HG02840 (cell line): ENCODE measurements around the gene GALNT7.

ENCODE experiments used
- ATAC-seq: cut with Tn5 transposase; IDR thresholded peaks from one replicate; pipeline ENCODE4 v1.9.1; 2021; ENCODE audit warnings: mild to moderate bottlenecking, moderate library complexity, moderate number of reproducible peaks; ENCODE audit not compliant: unreplicated experiment, low FRiP score

The GALNT7 gene

GRCh38 chr4:173258866-173259265, 90.3 kb downstream of the GALNT7 start:
- no peak for ATAC-seq

GRCh38 chr4:173259310-173259709, 90.7 kb downstream of the GALNT7 start:
- no peak for ATAC-seq

- ATAC-seq: no peak
Measured at GRCh38 chr4:173261052-173261451, 92.4 kb downstream of the GALNT7 start.

- ATAC-seq: no peak
Measured at GRCh38 chr4:173262375-173262774, 93.8 kb downstream of the GALNT7 start.

GRCh38 chr4:173264245-173264644, 95.6 kb downstream of the GALNT7 start:
- ATAC-seq: peak; percentile 17

- peak; percentile 71 for ATAC-seq
Measured at GRCh38 chr4:173264684-173265185, 96.1 kb downstream of the GALNT7 start.

- no peak for ATAC-seq
Measured at GRCh38 chr4:173265751-173266150, 97.1 kb downstream of the GALNT7 start.

GRCh38 chr4:173267711-173268110, 99.1 kb downstream of the GALNT7 start:
- ATAC-seq: no peak

GRCh38 chr4:173269280-173269679, 100.7 kb downstream of the GALNT7 start:
- ATAC-seq: no peak

- no peak for ATAC-seq
Measured at GRCh38 chr4:173270312-173271027, 101.9 kb downstream of the GALNT7 start.

- no peak for ATAC-seq
Measured at GRCh38 chr4:173272314-173272713, 103.7 kb downstream of the GALNT7 start.

GRCh38 chr4:173272996-173273395, 104.4 kb downstream of the GALNT7 start:
- ATAC-seq: no peak

- ATAC-seq: no peak
Measured at GRCh38 chr4:173273941-173274340, 105.3 kb downstream of the GALNT7 start.

- no peak for ATAC-seq
Measured at GRCh38 chr4:173274744-173275143, 106.1 kb downstream of the GALNT7 start.

GRCh38 chr4:173275150-173275549, 106.5 kb downstream of the GALNT7 start:
- ATAC-seq: no peak

GRCh38 chr4:173277340-173277739, 108.7 kb downstream of the GALNT7 start:
- no peak for ATAC-seq

GRCh38 chr4:173280998-173281397, 112.4 kb downstream of the GALNT7 start:
- no peak for ATAC-seq

- ATAC-seq: no peak
Measured at GRCh38 chr4:173281406-173282255, 113.0 kb downstream of the GALNT7 start.

GRCh38 chr4:173282256-173282562, 113.6 kb downstream of the GALNT7 start:
- no peak for ATAC-seq

GRCh38 chr4:173282626-173283025, 114.0 kb downstream of the GALNT7 start:
- no peak for ATAC-seq

- ATAC-seq: no peak
Measured at GRCh38 chr4:173284463-173284862, 115.9 kb downstream of the GALNT7 start.

GRCh38 chr4:173287486-173287885, 118.9 kb downstream of the GALNT7 start:
- ATAC-seq: no peak
